GM23248 (cell line): ENCODE results near the gene SH2D4B.

Experiments used
- EZH2 ChIP-seq: fragments of 200-600 bp; sonication (generic); IDR thresholded peaks from 2 replicates; pipeline ENCODE4 v1.6.1; 2018; ENCODE audit warnings: antibody characterized with exemption, mild to moderate bottlenecking; ENCODE audit not compliant: insufficient read depth, poor library complexity, severe bottlenecking
- EZH2phosphoT487 ChIP-seq: fragments of 200-600 bp; sonication (generic); IDR thresholded peaks from 2 replicates; pipeline ENCODE4 v1.6.1; 2018; ENCODE audit warnings: antibody characterized with exemption, moderate library complexity, mild to moderate bottlenecking, low read depth; ENCODE audit not compliant: insufficient read depth

- TF ChIP-seq EZH2: no peak
- no peak for TF ChIP-seq EZH2phosphoT487
Measured at GRCh38 chr10:80493522-80494051, 44.1 kb upstream of the SH2D4B start.
